HL-60/S4 (cell line): ENCODE results near the gene IL19.

Experiments used
- in situ Hi-C: fragments of 300-500 bp; cut with MboI; formaldehyde crosslinking; loops from 2 replicates; pipeline ENCODE4 v1.14.3; 2022; ENCODE audit warnings: low sequenced_read_pairs

IL19 gene

GRCh38 chr1:206885341-206886060 lies 114.9 kb downstream of the IL19 start:
- in situ Hi-C loops: no loop called here

GRCh38 chr1:206886831-206887230 lies 116.3 kb downstream of the IL19 start:
- in situ Hi-C loops: no loop called here

- in situ Hi-C loops: no loop called here
Observed at GRCh38 chr1:206887701-206888100, 117.1 kb downstream of the IL19 start.

- in situ Hi-C loops: no loop called here
Observed at GRCh38 chr1:206890125-206891060, 119.8 kb downstream of the IL19 start.

- in situ Hi-C loops: no loop called here
Observed at GRCh38 chr1:206891412-206891811, 120.8 kb downstream of the IL19 start.
